A549 (cell line): Measurements from ENCODE around the gene FAT3. TPM values are rescaled to one million over a fixed set of nuclear protein-coding genes. Genes with fewer than 3 reads are reported as not detected.

Source experiments
- ATAC-seq, 2 experiments: fragments of 200-7000 bp in 1 of 2; fragments of >200 bp in 1 of 2; cut with Nextera tagmentation in 1 of 2; cut with Tn5 transposase in 1 of 2; 3 replicates each; pipeline versions ENCODE4 v1.8.0 to v1.9.1; 2018 to 2020; ENCODE audit warnings: mild to moderate bottlenecking in 1 of 2, moderate library complexity in 1 of 2
- CTCF ChIA-PET: fragments of 300-600 bp; sonication (Branson Sonifier 250); formaldehyde crosslinking; extraction: SDS; loops from one replicate; lab custom pipeline; 2021; ENCODE audit warnings: antibody characterized with exemption, inconsistent platforms; lab: Yijun Ruan, JAX
- POLR2A ChIA-PET: fragments of 350-600 bp; formaldehyde crosslinking; extraction: SDS; loops from one replicate; lab custom pipeline; 2021; ENCODE audit warnings: antibody characterized with exemption, inconsistent platforms; lab: Yijun Ruan, JAX
- DNase-seq, 2 experiments: peaks; one replicate each; pipeline versions ENCODE4 v3.0.0 to v3.0.0-alpha.2; 2011 to 2016; ENCODE audit warnings: low read depth in 1 of 2, low spot score in 1 of 2
- FAIRE-seq: peaks from 2 replicates; lab custom pipeline; 2011; peaks lifted over from hg19 to GRCh38; lab: Jason Lieb, UNC
- H3K27ac ChIP-seq, 2 experiments: fragments of >200 bp; sonication (Bioruptor Twin); formaldehyde crosslinking; 3 replicates each; pipeline ENCODE4 v1.5.1; 2016 to 2017
- H3K4me1 ChIP-seq: fragments of >200 bp; sonication (Bioruptor Twin); formaldehyde crosslinking; 3 replicates; pipeline ENCODE4 v1.6.1; 2016
- H3K4me2 ChIP-seq: fragments of >200 bp; sonication (Bioruptor Twin); formaldehyde crosslinking; 3 replicates; pipeline ENCODE4 v1.6.1; 2016
- H3K4me3 ChIP-seq: fragments of >200 bp; sonication (Bioruptor Twin); formaldehyde crosslinking; 3 replicates; pipeline ENCODE4 v1.5.1; 2016
- H3K9me3 ChIP-seq: fragments of >200 bp; sonication (Bioruptor Twin); formaldehyde crosslinking; 3 replicates; pipeline ENCODE4 v1.6.1; 2016
- BHLHE40 ChIP-seq: IDR thresholded peaks from 2 replicates; pipeline ENCODE4 v1.6.1; 2012; ENCODE audit warnings: low read depth, low read length, inconsistent platforms
- CBX2 ChIP-seq: fragments of 200-600 bp; sonication (generic); IDR thresholded peaks from 2 replicates; pipeline ENCODE4 v1.6.1; 2016; ENCODE audit warnings: low read depth, mild to moderate bottlenecking, borderline replicate concordance
- CBX8 ChIP-seq: fragments of 200-600 bp; sonication (generic); IDR thresholded peaks from 2 replicates; pipeline ENCODE4 v1.6.1; 2016
- CHD2 ChIP-seq: fragments of 150-350 bp; IDR thresholded peaks from 2 replicates; pipeline ENCODE4 v1.6.1; 2014; ENCODE audit warnings: low read length; ENCODE audit not compliant: partially characterized antibody
- E2F6 ChIP-seq: IDR thresholded peaks from 2 replicates; pipeline ENCODE4 v1.6.1; 2012; ENCODE audit warnings: low read depth, borderline replicate concordance
- EHF ChIP-seq: fragments of 250-450 bp; sonication (Bioruptor Pico); IDR thresholded peaks from 2 replicates; pipeline ENCODE4 v1.5.0; 2020; ENCODE audit warnings: mild to moderate bottlenecking
- EHMT2 ChIP-seq: fragments of 200-600 bp; sonication (generic); IDR thresholded peaks from 2 replicates; pipeline ENCODE4 v1.6.1; 2016; ENCODE audit warnings: antibody characterized with exemption, low read depth, mild to moderate bottlenecking, moderate library complexity
- EP300 ChIP-seq, 2 experiments: fragments of >200 bp; sonication (Bioruptor Twin); formaldehyde crosslinking; IDR thresholded peaks; 2 replicates in 1 of 2; 3 replicates in 1 of 2; pipeline ENCODE4 v1.6.1; 2016 to 2017
- FOXS1 ChIP-seq: fragments of 250-450 bp; sonication (Bioruptor Pico); IDR thresholded peaks from 2 replicates; pipeline ENCODE4 v1.5.0; 2020; ENCODE audit warnings: mild to moderate bottlenecking, moderate library complexity
- HDAC2 ChIP-seq: fragments of 200-600 bp; sonication (generic); IDR thresholded peaks from 2 replicates; pipeline ENCODE4 v1.6.1; 2016
- HOXA7 ChIP-seq: fragments of 250-450 bp; sonication (Bioruptor Pico); IDR thresholded peaks from 2 replicates; pipeline ENCODE4 v1.5.0; 2020; ENCODE audit warnings: mild to moderate bottlenecking, moderate library complexity
- HOXB13 ChIP-seq: fragments of 250-450 bp; sonication (Bioruptor Pico); IDR thresholded peaks from 2 replicates; pipeline ENCODE4 v1.5.0; 2020; ENCODE audit warnings: low read depth, mild to moderate bottlenecking, moderate library complexity
- HOXB5 ChIP-seq: fragments of 250-450 bp; sonication (Bioruptor Pico); IDR thresholded peaks from 2 replicates; pipeline ENCODE4 v1.5.0; 2020; ENCODE audit warnings: mild to moderate bottlenecking, moderate library complexity
- JUN ChIP-seq, 2 experiments: fragments of >200 bp; sonication (Bioruptor Twin); formaldehyde crosslinking; IDR thresholded peaks; 2 replicates in 1 of 2; 3 replicates in 1 of 2; pipeline ENCODE4 v1.6.1; 2016 to 2017
- KDM1A ChIP-seq: fragments of 200-600 bp; sonication (generic); IDR thresholded peaks from 2 replicates; pipeline ENCODE4 v1.6.1; 2016; ENCODE audit warnings: low read depth, mild to moderate bottlenecking
- MAFK ChIP-seq: fragments of 450-650 bp; IDR thresholded peaks from 2 replicates; pipeline ENCODE4 v1.6.1; 2014; ENCODE audit not compliant: partially characterized antibody
- MAX ChIP-seq: IDR thresholded peaks from 2 replicates; pipeline ENCODE4 v1.6.1; 2012
- MAZ ChIP-seq: fragments of 150-350 bp; IDR thresholded peaks from 2 replicates; pipeline ENCODE4 v1.6.1; 2014; ENCODE audit warnings: antibody characterized with exemption, low read depth, low read length, borderline replicate concordance
- MYC ChIP-seq: IDR thresholded peaks from 2 replicates; pipeline ENCODE4 v1.6.1; 2012; ENCODE audit warnings: mild to moderate bottlenecking, inconsistent platforms, low read length, improper control_type of control experiment, borderline replicate concordance
- NPAS2 ChIP-seq: fragments of 250-450 bp; sonication (Bioruptor Pico); IDR thresholded peaks from 2 replicates; pipeline ENCODE4 v1.8.0; 2022; ENCODE audit warnings: mild to moderate bottlenecking, moderate library complexity, borderline replicate concordance
- NR3C1 ChIP-seq: fragments of >200 bp; sonication (Bioruptor Twin); formaldehyde crosslinking; IDR thresholded peaks from 3 replicates; pipeline ENCODE4 v1.6.1; 2017
- POLR2AphosphoS2 ChIP-seq: conservative IDR thresholded peaks from 2 replicates; pipeline ENCODE4 v1.6.1; 2012; ENCODE audit warnings: low read length, improper control_type of control experiment, inconsistent platforms
- RARB ChIP-seq: fragments of 250-450 bp; sonication (Bioruptor Pico); IDR thresholded peaks from 2 replicates; pipeline ENCODE4 v1.8.0; 2021; ENCODE audit warnings: mild to moderate bottlenecking, moderate library complexity
- RCOR1 ChIP-seq: fragments of 150-350 bp; IDR thresholded peaks from 2 replicates; pipeline ENCODE4 v1.6.1; 2014; ENCODE audit warnings: antibody characterized with exemption, low read length, low read depth
- RFX5 ChIP-seq: fragments of 450-650 bp; IDR thresholded peaks from 2 replicates; pipeline ENCODE4 v1.7.1; 2014; ENCODE audit warnings: antibody characterized with exemption, mild to moderate bottlenecking, moderate library complexity
- SMC3 ChIP-seq: fragments of >200 bp; sonication (Bioruptor Twin); formaldehyde crosslinking; IDR thresholded peaks from 3 replicates; pipeline ENCODE4 v1.6.1; 2018; ENCODE audit warnings: inconsistent platforms
- SREBF2 ChIP-seq: fragments of 450-650 bp; IDR thresholded peaks from 2 replicates; pipeline ENCODE4 v1.6.1; 2014; ENCODE audit warnings: mild to moderate bottlenecking, moderate library complexity
- USF2 ChIP-seq: fragments of 450-650 bp; IDR thresholded peaks from 2 replicates; pipeline ENCODE4 v1.6.1; 2014; ENCODE audit warnings: antibody characterized with exemption
- ZFP36 ChIP-seq: fragments of 450-650 bp; IDR thresholded peaks from 2 replicates; pipeline ENCODE4 v1.6.1; 2014; ENCODE audit warnings: borderline replicate concordance; ENCODE audit not compliant: partially characterized antibody
- ZNF302 ChIP-seq: fragments of 250-450 bp; sonication (Bioruptor Pico); IDR thresholded peaks from 2 replicates; pipeline ENCODE4 v1.9.0; 2021; ENCODE audit warnings: inconsistent platforms, mild to moderate bottlenecking, moderate library complexity
- WGBS: methylation state at CpG from one replicate; pipeline ENCODE4 v1.1.6; 2017; ENCODE audit errors: missing lambda C conversion rate; 5-methylcytosine and 5-hydroxymethylcytosine counted together
- polyA plus RNA-seq, 4 experiments: library from polyadenylated mRNA; depleted of rRNA in 3 of 4; stranded (reverse); fragments of >200 nt; fragmentation: RNase III in 1 of 4; extraction: RNeasy Plus Mini Kit Qiagen cat#74134 plus additional on column Dnase treatment in 1 of 4; gene quantifications; 2 replicates in 3 of 4; 3 replicates in 1 of 4; pipeline ENCODE4 v1.2.3, GENCODE V29; 2011 to 2017
- TF ChIP-seq, protein P1 (sequence below): fragments of >200 bp; sonication (Bioruptor Twin); formaldehyde crosslinking; IDR thresholded peaks from 2 replicates; pipeline ENCODE4 v1.6.1; 2016
- TF ChIP-seq, protein P2 (sequence below): fragments of 200-600 bp; sonication (generic); IDR thresholded peaks from 2 replicates; pipeline ENCODE4 v1.6.1; 2016; ENCODE audit warnings: antibody characterized with exemption, mild to moderate bottlenecking, moderate library complexity

The FAT3 gene
- polyA plus RNA-seq, 2 of the 4 experiments (the other 2 are of a cell fraction), result 0.61 to 1.4 TPM

DNA sequence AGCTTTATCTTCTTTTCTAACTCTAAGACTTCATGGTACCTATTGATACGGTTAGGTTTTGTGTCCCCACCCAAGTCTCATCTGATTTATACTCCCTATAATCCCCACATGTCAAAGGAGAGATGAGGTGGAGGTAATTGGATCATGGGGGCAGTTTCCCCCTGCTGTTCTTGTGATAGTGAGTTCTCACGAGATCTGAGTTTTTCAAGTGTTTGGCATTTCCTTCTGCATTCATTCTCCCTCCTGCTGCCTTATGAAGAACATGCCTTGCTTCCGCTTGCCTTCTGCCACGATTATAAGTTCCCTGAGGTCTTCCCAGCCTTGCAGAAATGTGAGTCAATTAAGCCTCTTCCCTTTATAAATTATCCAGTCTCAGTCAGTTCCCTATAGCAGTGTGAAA, 5.1 kb upstream of the FAT3 start (continued):
- TF ChIP-seq MAX (no peak), CBX2 (no peak), EHMT2 (no peak), JUN (IDR thresholded peaks at IDR 0.05) (no peak)
- TF ChIP-seq, protein P1, sequence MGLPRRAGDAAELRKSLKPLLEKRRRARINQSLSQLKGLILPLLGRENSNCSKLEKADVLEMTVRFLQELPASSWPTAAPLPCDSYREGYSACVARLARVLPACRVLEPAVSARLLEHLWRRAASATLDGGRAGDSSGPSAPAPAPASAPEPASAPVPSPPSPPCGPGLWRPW, result no peak

GRCh38 chr11:92222701-92223100, 1.9 kb upstream of the FAT3 start:
- DNase-seq (no peak), ATAC-seq (no peak), FAIRE-seq (no peak)
- Histone ChIP-seq H3K9me3 (no peaks in the 10 kb centered on the region), H3K4me1 (no peaks in the 10 kb centered on the region), H3K4me3 (no peak overlapping the region), H3K27ac (no peak overlapping the region), H3K4me2 (no peak overlapping the region)
- TF ChIP-seq MAFK (no peak), SMC3 (no peak), FOXS1 (CRISPR knock-in tag) (no peak), POLR2AphosphoS2 (no peak), HOXB13 (CRISPR knock-in tag) (no peak), ZFP36 (no peak), EHF (CRISPR knock-in tag) (no peak), RCOR1 (no peak), HOXA7 (CRISPR knock-in tag) (no peak), ZNF302 (no peak), SREBF2 (no peak), KDM1A (no peak), NPAS2 (CRISPR knock-in tag) (no peak), EP300 (IDR thresholded peaks at IDR 0.05) (no peak), BHLHE40 (no peak)
- 87% methylated on average over 1 of the region's 1 CpG for WGBS
- POLR2A ChIA-PET, result interaction anchor here (0.6 kb wide), 1 partner anchor 45 kb away, joined by 3 read pairs; no protein-coding TSS in a partner anchor
- CTCF ChIA-PET, result interaction anchor here (1.3 kb wide), 1 partner anchor 11 kb away, joined by 3 read pairs; no protein-coding TSS in a partner anchor

DNA sequence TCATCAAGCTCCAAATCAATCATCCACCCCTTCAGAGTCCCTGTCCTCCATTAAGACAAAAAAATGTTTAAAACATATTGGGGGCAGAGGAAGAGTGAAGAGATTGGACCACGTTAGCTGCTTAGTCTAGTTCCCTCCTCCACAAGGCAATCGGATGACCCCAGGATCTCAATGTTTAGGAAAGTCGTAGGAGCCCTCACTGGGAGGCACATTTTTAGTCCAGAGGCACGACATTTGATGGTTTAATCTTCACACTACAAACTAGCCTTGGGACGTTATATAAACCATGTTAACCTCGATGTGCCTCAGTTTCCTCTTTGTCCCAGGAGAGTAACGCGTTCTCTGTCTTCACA, 588 bp upstream of the FAT3 start:
- Histone ChIP-seq H3K4me2 (peak overlapping the region; percentile 76), H3K4me1 (no peaks in the 10 kb centered on the region), H3K4me3 (peak overlapping the region; percentile 59), H3K9me3 (no peaks in the 10 kb centered on the region), H3K27ac (peak overlapping the region in 1 of 2 experiments; percentile 53; a peak in 2 of 6 replicates)
- 25% methylated on average over 8 of the region's 8 CpGs for WGBS
- ChIA-PET POLR2A (no interaction called here), CTCF (no interaction called here)
- no peak for DNase-seq
- no peak for FAIRE-seq
- TF ChIP-seq KDM1A (no peak), CBX8 (no peak), EHMT2 (no peak), ZFP36 (no peak), NR3C1 (no peak), E2F6 (no peak), HDAC2 (no peak), USF2 (no peak), MAZ (no peak), FOXS1 (CRISPR knock-in tag) (no peak), MYC (no peak), CBX2 (no peak), EP300 (IDR thresholded peaks at IDR 0.05) (no peak), CHD2 (no peak), SMC3 (no peak), RFX5 (no peak), BHLHE40 (no peak), HOXB5 (CRISPR knock-in tag) (no peak), RARB (no peak)
- TF ChIP-seq, protein P2, sequence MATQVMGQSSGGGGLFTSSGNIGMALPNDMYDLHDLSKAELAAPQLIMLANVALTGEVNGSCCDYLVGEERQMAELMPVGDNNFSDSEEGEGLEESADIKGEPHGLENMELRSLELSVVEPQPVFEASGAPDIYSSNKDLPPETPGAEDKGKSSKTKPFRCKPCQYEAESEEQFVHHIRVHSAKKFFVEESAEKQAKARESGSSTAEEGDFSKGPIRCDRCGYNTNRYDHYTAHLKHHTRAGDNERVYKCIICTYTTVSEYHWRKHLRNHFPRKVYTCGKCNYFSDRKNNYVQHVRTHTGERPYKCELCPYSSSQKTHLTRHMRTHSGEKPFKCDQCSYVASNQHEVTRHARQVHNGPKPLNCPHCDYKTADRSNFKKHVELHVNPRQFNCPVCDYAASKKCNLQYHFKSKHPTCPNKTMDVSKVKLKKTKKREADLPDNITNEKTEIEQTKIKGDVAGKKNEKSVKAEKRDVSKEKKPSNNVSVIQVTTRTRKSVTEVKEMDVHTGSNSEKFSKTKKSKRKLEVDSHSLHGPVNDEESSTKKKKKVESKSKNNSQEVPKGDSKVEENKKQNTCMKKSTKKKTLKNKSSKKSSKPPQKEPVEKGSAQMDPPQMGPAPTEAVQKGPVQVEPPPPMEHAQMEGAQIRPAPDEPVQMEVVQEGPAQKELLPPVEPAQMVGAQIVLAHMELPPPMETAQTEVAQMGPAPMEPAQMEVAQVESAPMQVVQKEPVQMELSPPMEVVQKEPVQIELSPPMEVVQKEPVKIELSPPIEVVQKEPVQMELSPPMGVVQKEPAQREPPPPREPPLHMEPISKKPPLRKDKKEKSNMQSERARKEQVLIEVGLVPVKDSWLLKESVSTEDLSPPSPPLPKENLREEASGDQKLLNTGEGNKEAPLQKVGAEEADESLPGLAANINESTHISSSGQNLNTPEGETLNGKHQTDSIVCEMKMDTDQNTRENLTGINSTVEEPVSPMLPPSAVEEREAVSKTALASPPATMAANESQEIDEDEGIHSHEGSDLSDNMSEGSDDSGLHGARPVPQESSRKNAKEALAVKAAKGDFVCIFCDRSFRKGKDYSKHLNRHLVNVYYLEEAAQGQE, result no peak
- no peak for ATAC-seq
